ENCODE measurements around the gene OTUD5.

OTUD5 gene

DNA sequence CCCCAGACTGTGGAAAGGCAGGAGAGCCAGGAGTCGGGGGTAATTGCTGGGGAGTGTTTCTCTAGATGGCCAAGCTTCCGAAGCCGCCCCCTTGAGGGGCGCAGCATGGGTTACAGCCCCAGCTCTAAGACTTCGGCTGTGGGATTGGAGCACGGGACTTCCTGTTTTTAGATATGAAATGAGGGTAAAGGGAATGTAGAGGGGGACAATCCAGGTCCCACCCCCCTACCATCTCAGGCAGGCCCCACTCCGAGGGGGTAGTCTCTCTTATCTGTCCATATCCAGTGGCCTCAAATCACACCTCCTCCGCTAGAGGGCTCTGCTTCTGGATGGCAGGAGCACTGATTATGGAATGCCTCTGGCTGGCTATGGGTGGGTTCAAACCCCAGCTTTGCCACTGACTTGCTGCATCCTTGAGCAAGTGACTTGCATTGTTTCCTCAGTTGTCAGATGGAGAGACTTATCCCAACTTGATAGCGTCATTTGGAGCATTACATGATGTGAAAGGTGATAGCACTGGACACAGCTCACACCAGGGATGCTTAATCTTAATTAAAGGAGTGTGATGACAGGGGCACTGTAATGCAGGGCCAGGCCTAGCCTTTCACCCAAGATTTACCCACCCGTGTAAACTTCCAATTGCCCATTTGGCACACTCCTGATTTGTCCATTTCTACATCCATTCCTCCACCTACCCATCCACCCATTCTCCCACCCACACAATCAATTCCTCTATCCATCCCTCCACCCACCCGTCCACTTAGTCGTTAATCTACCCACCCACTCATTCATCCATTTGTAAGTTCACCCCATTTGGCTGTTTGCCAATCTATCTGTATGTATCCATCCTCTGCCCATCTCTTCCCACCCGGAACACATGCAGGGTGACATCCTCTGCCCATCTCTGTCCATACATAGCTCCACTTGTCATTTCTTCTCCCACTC is 15.1 kb upstream of the OTUD5 start:
- TF ChIP-seq, protein P1, sequence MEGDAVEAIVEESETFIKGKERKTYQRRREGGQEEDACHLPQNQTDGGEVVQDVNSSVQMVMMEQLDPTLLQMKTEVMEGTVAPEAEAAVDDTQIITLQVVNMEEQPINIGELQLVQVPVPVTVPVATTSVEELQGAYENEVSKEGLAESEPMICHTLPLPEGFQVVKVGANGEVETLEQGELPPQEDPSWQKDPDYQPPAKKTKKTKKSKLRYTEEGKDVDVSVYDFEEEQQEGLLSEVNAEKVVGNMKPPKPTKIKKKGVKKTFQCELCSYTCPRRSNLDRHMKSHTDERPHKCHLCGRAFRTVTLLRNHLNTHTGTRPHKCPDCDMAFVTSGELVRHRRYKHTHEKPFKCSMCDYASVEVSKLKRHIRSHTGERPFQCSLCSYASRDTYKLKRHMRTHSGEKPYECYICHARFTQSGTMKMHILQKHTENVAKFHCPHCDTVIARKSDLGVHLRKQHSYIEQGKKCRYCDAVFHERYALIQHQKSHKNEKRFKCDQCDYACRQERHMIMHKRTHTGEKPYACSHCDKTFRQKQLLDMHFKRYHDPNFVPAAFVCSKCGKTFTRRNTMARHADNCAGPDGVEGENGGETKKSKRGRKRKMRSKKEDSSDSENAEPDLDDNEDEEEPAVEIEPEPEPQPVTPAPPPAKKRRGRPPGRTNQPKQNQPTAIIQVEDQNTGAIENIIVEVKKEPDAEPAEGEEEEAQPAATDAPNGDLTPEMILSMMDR (conservative IDR thresholded peaks at IDR 0.05; ENCODE audit: low read depth, low read length): peak; percentile 60
- H3K4me3 ChIP-seq (ENCODE audit: low read length): peak overlapping the region; percentile 41
- DNase-seq (ENCODE audit: low read depth): no peak

DNA sequence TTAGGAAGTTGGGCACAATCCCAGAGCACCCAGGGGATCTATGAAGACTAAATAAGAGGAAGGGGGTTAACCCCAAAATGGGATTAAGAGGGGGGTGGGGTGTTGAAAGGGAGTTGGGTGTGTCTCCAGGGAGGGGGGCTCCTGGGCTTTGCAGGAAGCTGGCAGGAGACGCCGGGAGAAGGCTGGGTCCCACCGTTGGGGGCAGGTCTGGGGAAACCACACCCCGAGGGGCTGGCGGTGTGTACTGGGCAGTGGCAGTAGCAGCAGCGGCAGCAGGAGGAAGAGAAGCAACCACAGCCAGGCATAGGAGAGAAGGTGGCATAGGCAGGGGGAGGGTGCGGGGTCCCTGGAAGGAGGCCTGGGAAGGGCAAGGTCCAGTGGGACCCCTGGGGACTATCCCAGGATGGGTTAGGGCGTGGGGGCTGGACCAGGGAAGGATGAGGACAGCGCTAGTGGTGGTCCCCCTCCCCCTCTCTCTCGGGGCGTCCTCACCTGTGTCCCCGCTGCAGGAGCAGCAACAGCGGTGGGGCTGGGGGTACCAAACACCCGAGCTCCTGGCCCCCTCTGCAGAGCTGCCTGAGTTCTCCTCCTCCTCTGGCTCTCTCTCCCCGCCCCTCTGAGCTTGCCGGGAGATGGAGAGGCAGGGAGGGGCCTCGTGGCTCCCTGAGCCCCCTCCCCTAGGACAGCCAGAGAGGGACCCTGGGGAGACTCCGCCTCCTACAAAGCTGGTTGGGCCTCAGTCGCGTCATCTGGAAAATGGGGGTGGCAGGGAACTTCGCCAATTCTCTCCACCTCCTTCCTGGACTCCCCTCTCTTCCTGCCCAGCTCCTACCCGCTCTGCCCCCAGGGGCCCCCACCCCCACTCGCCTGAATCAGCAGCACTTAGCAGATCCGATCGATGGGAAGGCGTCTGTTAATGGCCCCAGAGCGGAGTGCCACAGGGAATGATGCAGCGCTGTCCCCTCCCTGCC is 14.1 kb upstream of the OTUD5 start, which contains the start of gene KCND1:
Gene KCND1, minus strand, starts transcription at position 596 of the 971 bp plus-strand sequence. CDS start 1,573 bp downstream, outside the sequence.
- TF ChIP-seq, protein P1 (conservative IDR thresholded peaks at IDR 0.05; ENCODE audit: low read depth, low read length): no peak
- H3K4me3 ChIP-seq (ENCODE audit: low read length): peak within 1 kb of the TSS; percentile 41

DNA sequence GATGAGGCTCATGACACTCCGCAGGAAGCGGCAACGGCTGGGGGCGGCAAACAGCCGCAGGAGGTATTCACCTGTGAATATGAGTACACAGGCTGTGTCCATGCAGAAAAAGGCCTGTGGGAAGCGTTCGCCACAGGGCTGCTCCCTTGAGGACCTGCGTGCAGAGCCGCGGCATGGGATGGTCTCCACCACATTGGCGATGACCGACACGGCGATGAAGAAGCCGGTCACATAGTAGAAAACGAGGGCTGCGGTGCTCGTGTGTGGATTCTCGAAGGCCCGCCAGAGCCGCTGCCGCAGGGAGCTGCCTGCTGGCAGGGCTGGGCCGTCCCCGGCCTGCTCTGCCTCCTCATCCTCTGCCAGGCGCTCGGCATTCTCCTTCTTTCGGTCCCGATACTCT is 12.1 kb upstream of the OTUD5 start:
- no peak for DNase-seq (ENCODE audit: low read depth)
- no peak overlapping the region for H3K4me3 ChIP-seq (ENCODE audit: low read length)
- TF ChIP-seq, protein P1 (conservative IDR thresholded peaks at IDR 0.05; ENCODE audit: low read depth, low read length): no peak

More for the DNA sequence above, 14.1 kb upstream of the OTUD5 start, which contains the start of gene KCND1:
- no peak for DNase-seq (ENCODE audit: low read depth)

DNA sequence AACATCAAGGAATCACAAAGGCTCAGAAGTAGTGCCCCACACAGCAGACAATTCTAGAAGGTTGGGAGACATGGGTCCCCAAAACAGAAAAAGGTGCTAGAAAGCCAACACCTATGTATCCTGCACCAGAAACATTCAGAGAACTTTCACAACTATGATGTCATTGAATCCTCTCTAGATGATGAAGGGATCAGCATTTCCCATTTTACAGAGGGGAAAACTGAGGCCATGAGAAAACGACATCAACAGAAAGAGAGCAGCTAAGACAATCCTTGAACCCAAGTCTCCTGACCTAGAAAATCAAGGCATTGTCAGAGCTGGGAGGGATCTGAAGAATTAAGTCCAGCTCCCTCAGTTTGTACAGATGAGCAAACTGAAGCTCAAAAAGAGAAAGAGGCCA is 11.0 kb upstream of the OTUD5 start:
- no peak for DNase-seq (ENCODE audit: low read depth)
- no peak overlapping the region for H3K4me3 ChIP-seq (ENCODE audit: low read length)
- TF ChIP-seq, protein P1 (conservative IDR thresholded peaks at IDR 0.05; ENCODE audit: low read depth, low read length): no peak

DNA sequence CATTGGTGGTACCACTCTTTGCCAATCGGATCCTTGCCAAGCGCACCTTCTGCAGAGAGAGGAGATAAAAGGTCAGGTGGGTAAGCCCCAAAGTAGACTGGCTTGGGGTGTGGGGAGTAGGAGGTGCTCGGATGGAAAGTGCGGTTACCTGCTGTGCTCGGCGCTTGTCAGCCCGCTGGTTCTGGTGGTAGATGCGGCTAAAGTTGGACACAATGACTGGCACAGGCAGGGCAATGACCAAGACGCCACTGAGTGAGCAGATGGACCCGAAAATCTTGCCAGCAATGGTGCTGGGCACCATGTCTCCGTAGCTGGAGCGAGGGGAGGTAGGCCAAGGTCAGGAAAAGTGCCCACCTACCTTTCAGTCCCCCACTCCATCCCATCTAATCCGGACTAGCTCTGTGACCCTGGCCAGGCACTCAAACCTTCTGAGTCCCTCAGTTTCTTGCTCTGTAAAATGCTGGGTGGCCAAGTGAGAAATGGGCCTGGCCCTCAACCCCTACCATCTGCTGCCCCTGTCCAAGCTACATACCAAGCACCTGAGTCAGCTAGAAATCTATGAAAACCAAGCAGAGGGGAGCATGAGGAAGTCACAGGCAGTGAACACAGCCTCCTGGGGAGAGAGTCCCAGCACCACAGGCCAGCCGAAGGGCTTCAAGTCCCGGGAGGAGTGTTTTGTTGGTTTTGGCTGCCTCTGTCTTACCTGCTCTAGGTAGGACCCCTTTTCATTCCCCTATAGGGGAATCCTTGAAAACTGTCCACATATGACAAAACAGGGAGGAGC is 9.6 kb upstream of the OTUD5 start:
- TF ChIP-seq, protein P1 (conservative IDR thresholded peaks at IDR 0.05; ENCODE audit: low read depth, low read length): no peak
- DNase-seq (ENCODE audit: low read depth): no peak
- H3K4me3 ChIP-seq (ENCODE audit: low read length): no peak overlapping the region

DNA sequence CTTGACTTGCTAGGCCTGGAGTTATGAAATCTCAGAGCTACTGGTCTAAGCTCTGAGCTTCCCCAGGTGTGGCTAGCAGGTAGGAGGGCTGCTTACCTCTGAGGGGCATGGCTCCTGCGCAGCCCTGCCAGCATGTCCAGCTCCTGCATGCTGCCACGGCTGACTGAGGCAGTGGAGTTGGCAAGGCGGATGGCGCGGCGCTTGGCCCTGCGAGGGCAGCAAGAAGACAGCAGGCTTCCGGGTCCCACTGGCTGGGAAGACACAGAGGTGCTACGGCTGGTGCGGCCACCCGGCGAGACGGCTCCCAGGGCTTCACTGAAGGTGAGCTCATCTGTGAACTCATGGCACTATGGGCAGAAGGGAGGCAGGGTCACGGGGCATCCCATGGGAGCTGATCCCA is 8.6 kb upstream of the OTUD5 start:
- H3K4me3 ChIP-seq (ENCODE audit: low read length): no peak overlapping the region
- DNase-seq (ENCODE audit: low read depth): no peak
- TF ChIP-seq, protein P1 (conservative IDR thresholded peaks at IDR 0.05; ENCODE audit: low read depth, low read length): no peak

Data from retinal pigment epithelial cell (primary cell).